HCT116 (cell line): ENCODE results near the gene AP1B1. TPM values are rescaled to one million over a fixed set of nuclear protein-coding genes. Genes with fewer than 3 reads are reported as not detected.
"Not testable (repeated sequence)": the region's sequence is repeated elsewhere in the genome, so short reads cannot be mapped to it uniquely, and the experiment has no call there.

ENCODE experiments used
- ATAC-seq: fragments of 200-7000 bp; cut with Tn5 transposase; 2 replicates; pipeline ENCODE4 v1.9.1; 2020; ENCODE audit warnings: mild to moderate bottlenecking, moderate library complexity
- BruUV-seq: library from RNA; stranded (reverse); fragments of 400-500 nt; replicated peaks from 2 replicates; lab custom pipeline; 2021; lab: Mats Ljungman, UMichigan
- CTCF ChIA-PET: fragments of 300-600 bp; sonication (Branson Sonifier 250); formaldehyde crosslinking; loops from one replicate; lab custom pipeline; 2021; ENCODE audit warnings: antibody characterized with exemption; lab: Charles Lee
- POLR2A ChIA-PET: fragments of 300-600, 350-600 bp; sonication (Branson Sonifier 250); formaldehyde crosslinking; loops from one replicate; lab custom pipeline; 2021; ENCODE audit warnings: antibody characterized with exemption; lab: Charles Lee
- RAD21 ChIA-PET, 2 experiments: fragments of 300-600 bp; sonication (Branson Sonifier 250); formaldehyde crosslinking; loops; one replicate each; lab custom pipeline; 2023; ENCODE audit warnings: low total read pairs in 2 of 2; ENCODE audit not compliant: uncharacterized antibody in 2 of 2, unreplicated experiment in 2 of 2, low non-redundant PET in 1 of 2; lab: Charles Lee
- DNase-seq: peaks from one replicate; pipeline ENCODE4 v3.0.0-alpha.2; 2010; ENCODE audit warnings: low read depth, low spot score
- H2AFZ ChIP-seq: fragments of 200-600 bp; shearing (Covaris generic), sonication (generic); 2 replicates; pipeline ENCODE4 v1.6.1; 2017; ENCODE audit warnings: low read depth, mixed run types, mixed read lengths, antibody characterized with exemption, low read length; ENCODE audit not compliant: poor library complexity, severe bottlenecking
- H3K27ac ChIP-seq: 2 replicates; pipeline ENCODE4 v1.5.1; 2012; ENCODE audit warnings: low read depth, low read length
- H3K27me3 ChIP-seq: fragments of 200-600 bp; sonication (generic); 2 replicates; pipeline ENCODE4 v1.6.1; 2016; ENCODE audit warnings: mixed run types, low read length, mixed read lengths; ENCODE audit not compliant: insufficient read depth
- H3K36me3 ChIP-seq, 2 experiments: fragments of 200-500 bp in 1 of 2; fragments of 200-600 bp in 1 of 2; sonication (Bioruptor generic) in 1 of 2; sonication (generic) in 1 of 2; 2 replicates each; pipeline versions ENCODE4 v1.5.1 to v1.6.1; 2014 to 2016; ENCODE audit warnings: low read length in 2 of 2, inconsistent platforms in 1 of 2, mixed read lengths in 1 of 2, mixed run types in 1 of 2; ENCODE audit not compliant: insufficient read depth in 2 of 2, control insufficient read depth in 1 of 2
- H3K4me1 ChIP-seq, 2 experiments: fragments of 200-600 bp in 1 of 2; sonication (generic) in 1 of 2; 2 replicates each; pipeline versions ENCODE4 v1.5.1 to v1.6.1; 2012 to 2017; ENCODE audit warnings: low read length in 2 of 2, inconsistent platforms in 1 of 2, mild to moderate bottlenecking in 1 of 2, mixed read lengths in 1 of 2, mixed run types in 1 of 2, moderate library complexity in 1 of 2; ENCODE audit not compliant: insufficient read depth in 2 of 2, control insufficient read depth in 1 of 2
- H3K4me2 ChIP-seq: fragments of 200-600 bp; sonication (generic); 2 replicates; pipeline ENCODE4 v1.6.1; 2017; ENCODE audit warnings: mixed run types, low read length, mixed read lengths
- H3K4me3 ChIP-seq, 2 experiments: fragments of 200-600 bp in 1 of 2; sonication (generic) in 1 of 2; replicated peaks in 1 of 2; 2 replicates each; pipeline ENCODE4 v1.5.1; 2011 to 2016; ENCODE audit warnings: low read length in 2 of 2, control low read depth in 1 of 2, low read depth in 1 of 2, mild to moderate bottlenecking in 1 of 2, mixed read lengths in 1 of 2, mixed run types in 1 of 2
- H3K79me2 ChIP-seq: fragments of 200-600 bp; sonication (generic); 2 replicates; pipeline ENCODE4 v1.6.1; 2017; ENCODE audit warnings: mild to moderate bottlenecking, mixed run types, low read length, moderate library complexity, mixed read lengths; ENCODE audit not compliant: insufficient read depth
- H3K9ac ChIP-seq: fragments of 200-600 bp; sonication (generic); 2 replicates; pipeline ENCODE4 v1.6.1; 2016; ENCODE audit warnings: low read length, mixed read lengths
- H3K9me2 ChIP-seq: fragments of 200-600 bp; sonication (generic), shearing (Covaris generic); 2 replicates; pipeline ENCODE4 v1.6.1; 2017; ENCODE audit warnings: mixed run types, mild to moderate bottlenecking, moderate library complexity; ENCODE audit not compliant: insufficient read depth
- H3K9me3 ChIP-seq, 2 experiments: fragments of 200-500 bp in 1 of 2; fragments of 200-600 bp in 1 of 2; sonication (Bioruptor generic) in 1 of 2; sonication (generic) in 1 of 2; 2 replicates each; pipeline ENCODE4 v1.6.1; 2014 to 2017; ENCODE audit warnings: low read length in 2 of 2, mixed read lengths in 2 of 2, inconsistent platforms in 1 of 2, low read depth in 1 of 2, mild to moderate bottlenecking in 1 of 2, mixed run types in 1 of 2, moderate library complexity in 1 of 2; ENCODE audit not compliant: control insufficient read depth in 1 of 2, insufficient read depth in 1 of 2
- H4K20me1 ChIP-seq: fragments of 200-600 bp; sonication (generic), shearing (Covaris generic); 2 replicates; pipeline ENCODE4 v1.6.1; 2017; ENCODE audit warnings: mixed run types, mild to moderate bottlenecking, moderate library complexity; ENCODE audit not compliant: insufficient read depth
- CTCF ChIP-seq, 3 experiments: fragments of 200-600 bp in 1 of 3; sonication (generic) in 1 of 3; IDR thresholded peaks in 2 of 3; conservative IDR thresholded peaks in 1 of 3; 2 replicates each; pipeline ENCODE4 v1.5.1; 2012 to 2017; ENCODE audit warnings: low read depth in 2 of 3, low read length in 2 of 3, antibody characterized with exemption in 1 of 3, borderline replicate concordance in 1 of 3, control low read depth in 1 of 3, mild to moderate bottlenecking in 1 of 3, mixed read lengths in 1 of 3, mixed run types in 1 of 3, moderate library complexity in 1 of 3; ENCODE audit not compliant: insufficient read depth in 1 of 3
- RAD21 ChIP-seq: IDR thresholded peaks from 2 replicates; pipeline ENCODE4 v1.6.1; 2012; ENCODE audit warnings: low read depth, mild to moderate bottlenecking
- intact Hi-C: fragments of 100-400 bp; cut with micrococcal nuclease; formaldehyde crosslinking; loops from 2 replicates; pipeline ENCODE4 v1.10.0; 2022
- total RNA-seq: library from RNA; stranded (reverse); gene quantifications from one replicate; pipeline ENCODE4 v1.2.1, GENCODE V29; 2021; ENCODE audit not compliant: unreplicated experiment

The AP1B1 gene
- total RNA-seq, 1 experiment from 2014 or later = 60.4 TPM

GRCh38 chr22:29412772-29413171 is 24.4 kb upstream of the AP1B1 start:
- H3K9me2 ChIP-seq, H2AFZ ChIP-seq: not testable (repeated sequence)
- peak; percentile 11 to 57 (median 55); a peak in 4 of 6 replicates for TF ChIP-seq CTCF (IDR thresholded peaks at IDR 0.05 in 2 of 3, conservative IDR thresholded peaks at IDR 0.05 in 1 of 3; ENCODE audit: borderline replicate concordance in 1 of 3, insufficient read depth in 1 of 3, low read depth in 2 of 3, low read length in 2 of 3)
- peak; percentile 25; the same call in 1 of the 2 replicates for TF ChIP-seq RAD21
- TF ChIP-seq, all 23 proteins: peak for 2; not testable (repeated sequence) for 21
- POLR2A ChIA-PET, H3K36me3 ChIP-seq, CTCF ChIA-PET, H3K27ac ChIP-seq, intact Hi-C loops, H4K20me1 ChIP-seq, H3K9ac ChIP-seq, H3K4me1 ChIP-seq, H3K27me3 ChIP-seq, H3K4me3 ChIP-seq, H3K9me3 ChIP-seq, DNase-seq, RAD21 ChIA-PET, H3K79me2 ChIP-seq, H3K4me2 ChIP-seq, BruUV-seq: not testable (repeated sequence)
- ATAC-seq = peak; percentile 97

GRCh38 chr22:29411569-29412211 is 23.3 kb upstream of the AP1B1 start:
- BruUV-seq, H3K4me2 ChIP-seq, H3K9ac ChIP-seq, ATAC-seq, CTCF ChIA-PET, DNase-seq, H3K9me2 ChIP-seq, intact Hi-C loops, H3K79me2 ChIP-seq, H3K27me3 ChIP-seq, H4K20me1 ChIP-seq, H3K4me1 ChIP-seq, H3K27ac ChIP-seq, H3K4me3 ChIP-seq, H3K36me3 ChIP-seq, H3K9me3 ChIP-seq, H2AFZ ChIP-seq, RAD21 ChIA-PET: not testable (repeated sequence)
- POLR2A ChIA-PET = interaction anchor here (1.1 kb wide), 1 partner anchor 13 kb away, joined by 3 read pairs; no protein-coding TSS in a partner anchor
